Stimulated activated naive CD8-positive, alpha-beta T cell treated with anti-CD3 and anti-CD28 coated beads, Interleukin-15, Interleukin-2, amounts not matched to agents 100 U/mL and 50 U/mL, for 24 hours (primary cell): ENCODE results near the gene UROS.
A peak's percentile ranks its signal among the peaks of the same experiment; 100 is the strongest.

Experiments
- ATAC-seq: fragments of 150-1000 bp; cut with Tn5 transposase; one replicate; pipeline ENCODE4 v1.10.0; 2021
- DNase-seq: peaks from one replicate; pipeline ENCODE4 v3.0.0; 2021

The UROS gene

GRCh38 chr10:125822878-125823662 lies at the start of gene UROS, which contains the start of gene BCCIP:
UROS (minus strand) TSS chr10:125823258; CDS start chr10:125816499, 6,759 bp downstream.
BCCIP (plus strand) TSS chr10:125823546; CDS start chr10:125823558, 12 bp downstream.
- ATAC-seq (peak; percentile 80), DNase-seq (peak; percentile 91)

- no peak for DNase-seq
- no peak for ATAC-seq
Observed at GRCh38 chr10:125871338-125871737, 48.3 kb upstream of the UROS start.

- DNase-seq (peak; percentile 10), ATAC-seq (no peak)
Observed at GRCh38 chr10:125868372-125868975, 45.4 kb upstream of the UROS start.

GRCh38 chr10:125866421-125867029 lies 43.5 kb upstream of the UROS start:
- ATAC-seq (peak; percentile 28), DNase-seq (no peak)

GRCh38 chr10:125865120-125865519 lies 42.1 kb upstream of the UROS start:
- no peak for ATAC-seq
- no peak for DNase-seq

- ATAC-seq, result no peak
- DNase-seq, result no peak
Observed at GRCh38 chr10:125859128-125859817, 36.2 kb upstream of the UROS start.

GRCh38 chr10:125857185-125857760 lies 34.2 kb upstream of the UROS start:
- DNase-seq, result no peak
- no peak for ATAC-seq

- no peak for DNase-seq
- no peak for ATAC-seq
Observed at GRCh38 chr10:125852487-125852886, 29.4 kb upstream of the UROS start.

- ATAC-seq, result no peak
- DNase-seq, result no peak
Observed at GRCh38 chr10:125850766-125851731, 28.0 kb upstream of the UROS start.

- ATAC-seq, result no peak
- no peak for DNase-seq
Observed at GRCh38 chr10:125849448-125849847, 26.4 kb upstream of the UROS start.

GRCh38 chr10:125848857-125849256 lies 25.8 kb upstream of the UROS start:
- DNase-seq, result no peak
- no peak for ATAC-seq

GRCh38 chr10:125848371-125848770 lies 25.3 kb upstream of the UROS start:
- no peak for ATAC-seq

GRCh38 chr10:125846894-125847293 lies 23.8 kb upstream of the UROS start:
- ATAC-seq (no peak), DNase-seq (no peak)

More at GRCh38 chr10:125848371-125848770, 25.3 kb upstream of the UROS start:
- no peak for DNase-seq

GRCh38 chr10:125845617-125846016 lies 22.6 kb upstream of the UROS start:
- no peak for DNase-seq
- ATAC-seq, result no peak

GRCh38 chr10:125844751-125845221 lies 21.7 kb upstream of the UROS start:
- ATAC-seq, result no peak
- DNase-seq, result no peak

GRCh38 chr10:125843603-125844329 lies 20.7 kb upstream of the UROS start:
- DNase-seq (no peak), ATAC-seq (no peak)

- no peak for ATAC-seq
- no peak for DNase-seq
Observed at GRCh38 chr10:125840955-125841354, 17.9 kb upstream of the UROS start.

- no peak for DNase-seq
- ATAC-seq, result no peak
Observed at GRCh38 chr10:125840406-125840805, 17.3 kb upstream of the UROS start.

GRCh38 chr10:125838802-125839575 lies 15.9 kb upstream of the UROS start:
- DNase-seq (no peak), ATAC-seq (no peak)
